Purkinje cell (primary cell): ENCODE data around the gene MKS1. TPM values are rescaled to one million over a fixed set of nuclear protein-coding genes. Genes with fewer than 3 reads are reported as not detected.

Experiments
- polyA plus RNA-seq: library from polyadenylated mRNA; unstranded; fragments of >200 nt; fragmentation: Nextera tagmentation; gene quantifications from 2 replicates; pipeline ENCODE4 v1.2.1, GENCODE V29; 2014

MKS1 gene
- 4.1 and 7.9 TPM in 2 replicates for polyA plus RNA-seq

GRCh38 chr17:58219007-58219788 is at the start of gene MKS1:
TSS of gene MKS1 (minus strand) at chr17:58219255. CDS start at chr17:58219230, 25 bp downstream.

DNA sequence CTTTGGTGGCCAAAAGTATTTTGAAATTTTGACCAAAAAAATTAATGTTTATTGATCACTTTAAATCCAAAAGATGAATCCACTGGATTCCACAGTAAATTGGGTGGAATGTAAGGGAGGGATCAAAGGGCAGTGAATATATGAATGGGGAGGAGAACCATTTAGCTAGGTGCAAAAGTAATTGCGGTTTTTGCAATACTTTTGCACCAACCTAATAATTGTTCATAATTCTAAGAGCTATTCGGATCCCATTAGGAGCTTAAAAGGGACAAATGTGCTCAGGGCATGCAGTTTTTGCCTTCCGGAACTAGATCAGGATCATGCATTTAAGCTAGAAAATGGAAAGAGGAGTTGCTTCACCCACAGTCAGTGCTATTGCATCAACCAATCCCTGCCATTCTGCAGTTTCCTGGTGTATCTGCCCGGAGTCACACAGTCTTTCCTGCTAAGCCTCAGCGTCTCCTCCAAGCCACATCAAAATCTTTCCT is 19.1 kb upstream of the MKS1 start, which contains the start of gene LPO:
Gene LPO, plus strand, starts transcription at position 438 of the 488 bp plus-strand sequence. CDS start 4,396 bp downstream, outside the sequence.

GRCh38 chr17:58192612-58193011 is 26.4 kb downstream of the MKS1 start, which contains the start of gene EPX:
TSS of gene EPX (plus strand) at chr17:58192726. CDS start at chr17:58192847, 121 bp downstream.

DNA sequence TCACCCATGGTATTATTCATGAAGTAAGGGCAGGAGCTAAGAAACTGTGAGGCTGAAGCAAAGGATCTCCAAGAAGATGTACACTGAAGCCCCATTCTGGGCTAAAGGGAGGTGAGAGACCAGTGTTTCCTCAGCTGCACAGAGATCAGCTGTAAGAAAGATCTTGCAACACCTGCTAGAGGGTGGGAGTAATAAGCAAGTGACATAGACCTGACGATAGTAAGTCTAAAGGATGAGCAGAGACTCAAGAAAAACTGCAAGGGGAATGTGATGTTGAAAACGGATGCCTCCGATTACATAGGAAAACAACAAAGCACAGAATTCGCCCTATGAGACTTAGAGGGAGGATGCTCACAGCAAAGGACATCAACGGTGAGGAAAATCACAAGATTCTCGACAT is 52.4 kb downstream of the MKS1 start, which contains the start of gene OR4D2:
Gene OR4D2, plus strand, starts transcription at position 301 of the 400 bp plus-strand sequence. CDS start 2,674 bp downstream, outside the sequence.

Other genes with a start within 250 kb of the MKS1 start
- gene VEZF1, start 231.0 kb downstream of the MKS1 start, polyA plus RNA-seq = 5.4 and 7.8 TPM in 2 replicates
- gene SRSF1, start 212.0 kb downstream of the MKS1 start, polyA plus RNA-seq = 25.0 and 27.9 TPM in 2 replicates
- gene DYNLL2, start 135.8 kb downstream of the MKS1 start, polyA plus RNA-seq = 8.5 and 10.0 TPM in 2 replicates
- 0.48 TPM in 1 of 2 replicates, not detected in the other for gene OR4D1, start 70.9 kb downstream of the MKS1 start, polyA plus RNA-seq
- not detected in 2 replicates for gene OR4D2, start 52.3 kb downstream of the MKS1 start, polyA plus RNA-seq
- gene EPX, start 26.5 kb downstream of the MKS1 start, polyA plus RNA-seq = not detected in 2 replicates
- gene LPO, start 19.3 kb upstream of the MKS1 start, polyA plus RNA-seq = not detected in 2 replicates
- 0.52 and 2.9 TPM in 2 replicates for gene MPO, start 61.7 kb upstream of the MKS1 start, polyA plus RNA-seq
- gene TSPOAP1, start 109.5 kb upstream of the MKS1 start, polyA plus RNA-seq = 6.9 and 13.2 TPM in 2 replicates
- gene SUPT4H1, start 132.9 kb upstream of the MKS1 start, polyA plus RNA-seq = 34.1 and 47.8 TPM in 2 replicates
- 0.99 and 4.0 TPM in 2 replicates for gene RNF43, start 198.3 kb upstream of the MKS1 start, polyA plus RNA-seq